SK-N-SH (cell line): ENCODE data around the gene SERPINH1. TPM values are rescaled to one million over a fixed set of nuclear protein-coding genes. Genes with fewer than 3 reads are reported as not detected.
A peak's percentile ranks its signal among the peaks of the same experiment; 100 is the strongest.

Experiments
- CTCF ChIA-PET: fragments of 300-600, 350-600 bp; formaldehyde crosslinking; extraction: SDS; loops from one replicate; lab custom pipeline; 2021; lab: Yijun Ruan, JAX
- POLR2A ChIA-PET: fragments of 350-600 bp; sonication (Branson Sonifier 250); formaldehyde crosslinking; extraction: SDS; loops from one replicate; lab custom pipeline; 2020; ENCODE audit warnings: antibody characterized with exemption, inconsistent platforms; lab: Yijun Ruan, JAX
- DNase-seq: peaks from one replicate; pipeline ENCODE4 v3.0.0; 2012
- H2AFZ ChIP-seq: fragments of 200-600 bp; sonication (generic); 2 replicates; pipeline ENCODE4 v1.8.1; 2016; ENCODE audit warnings: antibody characterized with exemption, mild to moderate bottlenecking, low read depth
- H3F3A ChIP-seq: fragments of 200-600 bp; sonication (generic); replicated peaks from 2 replicates; pipeline ENCODE3; 2016; ENCODE audit warnings: antibody characterized with exemption, mild to moderate bottlenecking; ENCODE audit not compliant: insufficient read depth
- H3K27ac ChIP-seq, 2 experiments: fragments of 200-500 bp in 1 of 2; fragments of 200-600 bp in 1 of 2; sonication (Bioruptor generic) in 1 of 2; sonication (generic), shearing (Covaris generic) in 1 of 2; 2 replicates each; pipeline versions ENCODE4 v1.5.1 to v1.6.1; 2014 to 2016; ENCODE audit warnings: low read depth in 2 of 2, inconsistent platforms in 1 of 2, low read length in 1 of 2, mild to moderate bottlenecking in 1 of 2, mixed read lengths in 1 of 2
- H3K27me3 ChIP-seq: fragments of 200-600 bp; sonication (generic), shearing (Covaris generic); 2 replicates; pipeline ENCODE4 v1.6.1; 2016; ENCODE audit warnings: mixed run types; ENCODE audit not compliant: insufficient read depth
- H3K36me3 ChIP-seq, 2 experiments: fragments of 200-500 bp in 1 of 2; fragments of 200-600 bp in 1 of 2; sonication (Bioruptor generic) in 1 of 2; sonication (generic) in 1 of 2; replicated peaks in 1 of 2; 2 replicates each; pipeline versions ENCODE3 to v1.5.1; 2014 to 2016; ENCODE audit warnings: low read length in 1 of 2, mild to moderate bottlenecking in 1 of 2; ENCODE audit not compliant: insufficient read depth in 2 of 2, control insufficient read depth in 1 of 2
- H3K4me1 ChIP-seq, 2 experiments: fragments of 200-500 bp in 1 of 2; fragments of 200-600 bp in 1 of 2; sonication (Bioruptor generic) in 1 of 2; sonication (generic), shearing (Covaris generic) in 1 of 2; 2 replicates each; pipeline versions ENCODE4 v1.5.1 to v1.6.1; 2014 to 2016; ENCODE audit warnings: low read depth in 1 of 2, low read length in 1 of 2, mixed run types in 1 of 2; ENCODE audit not compliant: insufficient read depth in 2 of 2, control insufficient read depth in 1 of 2
- H3K4me2 ChIP-seq: fragments of 200-600 bp; sonication (generic), shearing (Covaris generic); 2 replicates; pipeline ENCODE4 v1.6.1; 2017; ENCODE audit warnings: mixed run types
- H3K4me3 ChIP-seq, 2 experiments: fragments of 200-500 bp in 1 of 2; fragments of 200-600 bp in 1 of 2; sonication (Bioruptor generic) in 1 of 2; sonication (generic), shearing (Covaris generic) in 1 of 2; 2 replicates each; pipeline versions ENCODE4 v1.5.1 to v1.8.1; 2014 to 2016; ENCODE audit warnings: low read depth in 2 of 2, inconsistent platforms in 1 of 2, low read length in 1 of 2, mild to moderate bottlenecking in 1 of 2, mixed read lengths in 1 of 2, moderate library complexity in 1 of 2
- H3K79me2 ChIP-seq: fragments of 200-600 bp; sonication (generic); 2 replicates; pipeline ENCODE4 v1.8.1; 2017; ENCODE audit warnings: mild to moderate bottlenecking; ENCODE audit not compliant: insufficient read depth
- H3K9ac ChIP-seq: fragments of 200-600 bp; sonication (generic); 2 replicates; pipeline ENCODE4 v1.6.1; 2017; ENCODE audit warnings: mixed run types
- H3K9me2 ChIP-seq: fragments of 200-600 bp; sonication (generic); 2 replicates; pipeline ENCODE4 v1.6.1; 2017; ENCODE audit warnings: mixed run types
- H3K9me3 ChIP-seq: fragments of 200-600 bp; sonication (generic); 2 replicates; pipeline ENCODE4 v1.6.1; 2017; ENCODE audit warnings: mixed run types, mild to moderate bottlenecking, moderate library complexity
- H4K20me1 ChIP-seq: fragments of 200-600 bp; sonication (generic); 2 replicates; pipeline ENCODE4 v1.6.1; 2017; ENCODE audit warnings: mild to moderate bottlenecking, mixed run types; ENCODE audit not compliant: insufficient read depth
- CTCF ChIP-seq: fragments of 200-600 bp; sonication (generic); IDR thresholded peaks from 2 replicates; pipeline ENCODE4 v1.6.1; 2017; ENCODE audit warnings: antibody characterized with exemption, mild to moderate bottlenecking, moderate library complexity
- ELF1 ChIP-seq: IDR thresholded peaks from 2 replicates; pipeline ENCODE4 v1.4.0; 2012
- FOSL2 ChIP-seq: IDR thresholded peaks from 2 replicates; pipeline ENCODE4 v1.4.0; 2012; ENCODE audit warnings: low read depth, mild to moderate bottlenecking, moderate library complexity, borderline replicate concordance
- FOXM1 ChIP-seq: IDR thresholded peaks from 2 replicates; pipeline ENCODE4 v1.4.0; 2012; ENCODE audit warnings: low read depth, mild to moderate bottlenecking
- IRF3 ChIP-seq: fragments of 150-350 bp; IDR thresholded peaks from 2 replicates; pipeline ENCODE4 v1.6.1; 2016; ENCODE audit warnings: mild to moderate bottlenecking, low read depth, low read length
- JUND ChIP-seq: IDR thresholded peaks from 2 replicates; pipeline ENCODE4 v1.4.0; 2012
- MXI1 ChIP-seq: IDR thresholded peaks from 2 replicates; pipeline ENCODE4 v1.6.1; 2012; ENCODE audit warnings: mild to moderate bottlenecking, low read depth, low read length, improper control_type of control experiment
- NFIC ChIP-seq: IDR thresholded peaks from 2 replicates; pipeline ENCODE4 v1.4.0; 2012; ENCODE audit warnings: borderline replicate concordance
- PBX3 ChIP-seq: IDR thresholded peaks from 2 replicates; pipeline ENCODE4; 2012
- RAD21 ChIP-seq: IDR thresholded peaks from 2 replicates; pipeline ENCODE4 v1.6.1; 2012; ENCODE audit warnings: mild to moderate bottlenecking, low read length
- RCOR1 ChIP-seq: fragments of 150-350 bp; IDR thresholded peaks from 2 replicates; pipeline ENCODE4 v1.6.1; 2017; ENCODE audit warnings: antibody characterized with exemption, low read length
- RFX5 ChIP-seq: IDR thresholded peaks from 2 replicates; pipeline ENCODE4 v1.6.1; 2012; ENCODE audit warnings: mild to moderate bottlenecking, improper control_type of control experiment, low read length
- RXRA ChIP-seq: IDR thresholded peaks from 2 replicates; pipeline ENCODE4 v1.4.0; 2012; ENCODE audit warnings: low read depth, mild to moderate bottlenecking, borderline replicate concordance
- SIN3A ChIP-seq: IDR thresholded peaks from 2 replicates; pipeline ENCODE4 v1.6.1; 2012; ENCODE audit warnings: low read depth, mild to moderate bottlenecking, low read length, moderate library complexity, borderline replicate concordance
- SMC3 ChIP-seq: IDR thresholded peaks from 2 replicates; pipeline ENCODE4 v1.6.1; 2012; ENCODE audit warnings: low read depth, low read length, improper control_type of control experiment
- TAF1 ChIP-seq: IDR thresholded peaks from 2 replicates; pipeline ENCODE4 v1.6.1; 2012; ENCODE audit warnings: low read depth, mild to moderate bottlenecking, low read length, moderate library complexity, borderline replicate concordance
- TCF12 ChIP-seq: IDR thresholded peaks from 2 replicates; pipeline ENCODE4 v1.4.0; 2012
- TEAD4 ChIP-seq: IDR thresholded peaks from 2 replicates; pipeline ENCODE4 v1.4.0; 2012; ENCODE audit warnings: mild to moderate bottlenecking, borderline replicate concordance; ENCODE audit not compliant: insufficient read depth
- ZBTB33 ChIP-seq: IDR thresholded peaks from 2 replicates; pipeline ENCODE4 v1.4.0; 2012; ENCODE audit warnings: low read depth, borderline replicate concordance
- WGBS: methylation state at CpG from one replicate; pipeline ENCODE4 v1.1.6; 2017; ENCODE audit warnings: low lambda C conversion rate; 5-methylcytosine and 5-hydroxymethylcytosine counted together
- polyA plus RNA-seq, 3 experiments: library from polyadenylated mRNA; depleted of rRNA; stranded (reverse); fragments of >200 nt; gene quantifications; 2 replicates each; pipeline ENCODE4 v1.2.3, GENCODE V29; 2012
- TF ChIP-seq, protein P1 (sequence below): IDR thresholded peaks from 2 replicates; pipeline ENCODE4 v1.4.0; 2012; ENCODE audit warnings: low read depth
- TF ChIP-seq, protein P2 (sequence below): fragments of 150-350 bp; IDR thresholded peaks from 2 replicates; pipeline ENCODE4 v1.6.1; 2017; ENCODE audit warnings: antibody characterized with exemption, low read length, low read depth, borderline replicate concordance
- TF ChIP-seq, protein P3 (sequence below): IDR thresholded peaks from 2 replicates; pipeline ENCODE4 v1.4.0; 2012; ENCODE audit warnings: low read depth, borderline replicate concordance

Gene SERPINH1
- polyA plus RNA-seq, 1 of the 3 experiments (the other 2 are of a cell fraction), result 293 TPM

GRCh38 chr11:75565221-75565814 lies 3.3 kb downstream of the SERPINH1 start:
- CTCF ChIA-PET, result interaction anchor here (0.5 to 6.3 kb wide), 4 partner anchors 9 to 18 kb away, joined by 3 to 45 read pairs (median 5); no protein-coding TSS in a partner anchor
- H2AFZ ChIP-seq, result no peak overlapping the region
- no peaks in the 10 kb centered on the region for H3K27me3 ChIP-seq
- POLR2A ChIA-PET, result interaction anchor here (0.8 to 3.8 kb wide), 3 partner anchors 9 to 33 kb away, joined by 3 to 16 read pairs (median 12); no protein-coding TSS in a partner anchor
- no peak overlapping the region; the same call in 1 of the 2 replicates for H3K9ac ChIP-seq
- peaks cover 25 to 36% of the 10 kb centered on the region in 2 experiments for H3K4me1 ChIP-seq
- H3F3A ChIP-seq, result peaks cover 28% of the 10 kb centered on the region
- peak overlapping the region; percentile 87 for H3K4me2 ChIP-seq
- H3K9me2 ChIP-seq, result no peaks in the 10 kb centered on the region
- H3K36me3 ChIP-seq, result peaks cover 32 to 50% of the 10 kb centered on the region in 2 experiments
- peaks cover 66% of the 10 kb centered on the region for H3K79me2 ChIP-seq
- H3K4me3 ChIP-seq, result peak overlapping the region in 1 of 2 experiments; percentile 77; a peak in 2 of 4 replicates
- DNase-seq, result no peak
- 31% methylated on average over 4 of the region's 5 CpGs for WGBS
- peak overlapping the region in 1 of 2 experiments; percentile 92; a peak in 3 of 4 replicates for H3K27ac ChIP-seq
- peaks cover 58% of the 10 kb centered on the region for H4K20me1 ChIP-seq
- no peaks in the 10 kb centered on the region for H3K9me3 ChIP-seq
- TF ChIP-seq TAF1 (no peak), RAD21 (no peak), NFIC (peak; percentile 19; the same call in 1 of the 2 replicates), JUND (peak; percentile 52; the same call in 1 of the 2 replicates), SMC3 (no peak), RCOR1 (no peak), CTCF (no peak), FOSL2 (peak; percentile 74), ELF1 (no peak), RFX5 (no peak), RXRA (peak; percentile 34; the same call in 1 of the 2 replicates), SIN3A (no peak), IRF3 (no peak), TCF12 (peak; percentile 23; the same call in 1 of the 2 replicates), TEAD4 (no peak), MXI1 (no peak), FOXM1 (no peak), ZBTB33 (no peak), PBX3 (0 out of 2 replicates have a peak, but pooled peaks have one; percentile 9)
- TF ChIP-seq, protein P1, sequence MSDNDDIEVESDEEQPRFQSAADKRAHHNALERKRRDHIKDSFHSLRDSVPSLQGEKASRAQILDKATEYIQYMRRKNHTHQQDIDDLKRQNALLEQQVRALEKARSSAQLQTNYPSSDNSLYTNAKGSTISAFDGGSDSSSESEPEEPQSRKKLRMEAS, result no peak
- TF ChIP-seq, protein P2, sequence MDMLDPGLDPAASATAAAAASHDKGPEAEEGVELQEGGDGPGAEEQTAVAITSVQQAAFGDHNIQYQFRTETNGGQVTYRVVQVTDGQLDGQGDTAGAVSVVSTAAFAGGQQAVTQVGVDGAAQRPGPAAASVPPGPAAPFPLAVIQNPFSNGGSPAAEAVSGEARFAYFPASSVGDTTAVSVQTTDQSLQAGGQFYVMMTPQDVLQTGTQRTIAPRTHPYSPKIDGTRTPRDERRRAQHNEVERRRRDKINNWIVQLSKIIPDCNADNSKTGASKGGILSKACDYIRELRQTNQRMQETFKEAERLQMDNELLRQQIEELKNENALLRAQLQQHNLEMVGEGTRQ, result no peak
- TF ChIP-seq, protein P3, sequence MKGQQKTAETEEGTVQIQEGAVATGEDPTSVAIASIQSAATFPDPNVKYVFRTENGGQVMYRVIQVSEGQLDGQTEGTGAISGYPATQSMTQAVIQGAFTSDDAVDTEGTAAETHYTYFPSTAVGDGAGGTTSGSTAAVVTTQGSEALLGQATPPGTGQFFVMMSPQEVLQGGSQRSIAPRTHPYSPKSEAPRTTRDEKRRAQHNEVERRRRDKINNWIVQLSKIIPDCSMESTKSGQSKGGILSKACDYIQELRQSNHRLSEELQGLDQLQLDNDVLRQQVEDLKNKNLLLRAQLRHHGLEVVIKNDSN, result no peak
